Hepatocyte (in vitro differentiated cells): ENCODE results near the gene CORO7. TPM values are rescaled to one million over a fixed set of nuclear protein-coding genes. Genes with fewer than 3 reads are reported as not detected.
A peak's percentile ranks its signal among the peaks of the same experiment; 100 is the strongest.

ENCODE experiments used
- DNase-seq: peaks from one replicate; pipeline ENCODE4 v3.0.0-alpha.2; 2016; ENCODE audit warnings: low spot score
- H2AFZ ChIP-seq: fragments of 200-600 bp; sonication (generic); 2 replicates; pipeline ENCODE4 v1.6.0; 2016; ENCODE audit warnings: antibody characterized with exemption, mild to moderate bottlenecking
- H3K27ac ChIP-seq: fragments of 200-600 bp; sonication (generic); 2 replicates; pipeline ENCODE4 v1.5.1; 2016; ENCODE audit warnings: mild to moderate bottlenecking
- H3K27me3 ChIP-seq: fragments of 200-600 bp; sonication (generic); 2 replicates; pipeline ENCODE4 v1.6.1; 2016
- H3K36me3 ChIP-seq: fragments of 200-600 bp; sonication (generic); replicated peaks from 2 replicates; pipeline ENCODE4 v1.5.1; 2016; ENCODE audit warnings: low read depth; ENCODE audit not compliant: insufficient read depth
- H3K4me1 ChIP-seq: fragments of 200-600 bp; sonication (generic); 2 replicates; pipeline ENCODE4 v1.5.1; 2016; ENCODE audit warnings: mild to moderate bottlenecking, moderate library complexity; ENCODE audit not compliant: insufficient read depth
- H3K4me2 ChIP-seq: fragments of 200-600 bp; sonication (generic); 2 replicates; pipeline ENCODE4 v1.6.0; 2016
- H3K4me3 ChIP-seq: fragments of 200-600 bp; sonication (generic); 2 replicates; pipeline ENCODE4 v1.5.1; 2016; ENCODE audit warnings: mild to moderate bottlenecking
- H3K79me2 ChIP-seq: fragments of 200-600 bp; sonication (generic); 2 replicates; pipeline ENCODE4 v1.6.0; 2017; ENCODE audit warnings: mild to moderate bottlenecking
- H3K9me2 ChIP-seq: fragments of 200-600 bp; sonication (generic); replicated peaks from 2 replicates; pipeline ENCODE4 v1.6.0; 2017; ENCODE audit warnings: mild to moderate bottlenecking; ENCODE audit not compliant: insufficient read depth
- H3K9me3 ChIP-seq: fragments of 200-600 bp; sonication (generic); 2 replicates; pipeline ENCODE4 v1.5.1; 2016; ENCODE audit warnings: low read depth, mild to moderate bottlenecking
- H4K20me1 ChIP-seq: fragments of 200-600 bp; sonication (generic); 2 replicates; pipeline ENCODE4 v1.6.0; 2016; ENCODE audit warnings: mild to moderate bottlenecking; ENCODE audit not compliant: insufficient read depth, poor library complexity, severe bottlenecking
- EZH2 ChIP-seq: fragments of 200-600 bp; sonication (generic); IDR thresholded peaks from 2 replicates; pipeline ENCODE4 v1.6.1; 2016; ENCODE audit warnings: antibody characterized with exemption, mild to moderate bottlenecking, borderline replicate concordance
- EZH2phosphoT487 ChIP-seq: fragments of 200-600 bp; sonication (generic); IDR thresholded peaks from one replicate; pipeline ENCODE4 v1.6.1; 2018; ENCODE audit warnings: antibody characterized with exemption, mild to moderate bottlenecking, low read depth, moderate library complexity; ENCODE audit not compliant: unreplicated experiment, severe bottlenecking
- WGBS: methylation state at CpG from one replicate; pipeline ENCODE4 v1.1.6; 2016; ENCODE audit warnings: low lambda C conversion rate; ENCODE audit errors: missing lambda C conversion rate; 5-methylcytosine and 5-hydroxymethylcytosine counted together
- polyA plus RNA-seq: library from polyadenylated mRNA; unstranded; fragments of >200 nt; fragmentation: Nextera tagmentation; extraction: Ambion mirVana; gene quantifications from 2 replicates; pipeline ENCODE4 v1.2.1, GENCODE V29; 2016
- total RNA-seq: library from RNA; depleted of rRNA; stranded (reverse); fragments of >200 nt; gene quantifications from 2 replicates; pipeline ENCODE4 v1.2.3, GENCODE V29; 2014
- TF ChIP-seq, protein P1 (sequence below): fragments of 200-600 bp; sonication (generic); IDR thresholded peaks from 2 replicates; pipeline ENCODE4 v1.5.1; 2016; ENCODE audit warnings: antibody characterized with exemption, mild to moderate bottlenecking; ENCODE audit not compliant: poor library complexity

The CORO7 gene
- total and polyA plus RNA-seq, 2 experiments from 2014 or later, result 18.2 to 33.3 TPM

GRCh38 chr16:4319454-4320421 is 96.7 kb downstream of the CORO7 start:
- no peak for DNase-seq
- no peaks in the 10 kb centered on the region for H3K9me2 ChIP-seq
- WGBS, result 78% methylated on average over 32 of the region's 37 CpGs
- H3K36me3 ChIP-seq, result no peaks in the 10 kb centered on the region
- H3K27ac ChIP-seq, result peak overlapping the region; percentile 93
- peak overlapping the region; percentile 97 for H3K4me2 ChIP-seq
- TF ChIP-seq EZH2 (no peak), EZH2phosphoT487 (no peak)
- TF ChIP-seq, protein P1, sequence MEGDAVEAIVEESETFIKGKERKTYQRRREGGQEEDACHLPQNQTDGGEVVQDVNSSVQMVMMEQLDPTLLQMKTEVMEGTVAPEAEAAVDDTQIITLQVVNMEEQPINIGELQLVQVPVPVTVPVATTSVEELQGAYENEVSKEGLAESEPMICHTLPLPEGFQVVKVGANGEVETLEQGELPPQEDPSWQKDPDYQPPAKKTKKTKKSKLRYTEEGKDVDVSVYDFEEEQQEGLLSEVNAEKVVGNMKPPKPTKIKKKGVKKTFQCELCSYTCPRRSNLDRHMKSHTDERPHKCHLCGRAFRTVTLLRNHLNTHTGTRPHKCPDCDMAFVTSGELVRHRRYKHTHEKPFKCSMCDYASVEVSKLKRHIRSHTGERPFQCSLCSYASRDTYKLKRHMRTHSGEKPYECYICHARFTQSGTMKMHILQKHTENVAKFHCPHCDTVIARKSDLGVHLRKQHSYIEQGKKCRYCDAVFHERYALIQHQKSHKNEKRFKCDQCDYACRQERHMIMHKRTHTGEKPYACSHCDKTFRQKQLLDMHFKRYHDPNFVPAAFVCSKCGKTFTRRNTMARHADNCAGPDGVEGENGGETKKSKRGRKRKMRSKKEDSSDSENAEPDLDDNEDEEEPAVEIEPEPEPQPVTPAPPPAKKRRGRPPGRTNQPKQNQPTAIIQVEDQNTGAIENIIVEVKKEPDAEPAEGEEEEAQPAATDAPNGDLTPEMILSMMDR, result no peak
- H3K4me1 ChIP-seq, result peaks cover 65% of the 10 kb centered on the region
- peaks cover 66% of the 10 kb centered on the region for H4K20me1 ChIP-seq
- no peaks in the 10 kb centered on the region for H3K9me3 ChIP-seq
- H3K27me3 ChIP-seq, result no peaks in the 10 kb centered on the region
- no peak overlapping the region for H2AFZ ChIP-seq
- no peak overlapping the region for H3K4me3 ChIP-seq
- H3K79me2 ChIP-seq, result peaks cover 85% of the 10 kb centered on the region

DNA sequence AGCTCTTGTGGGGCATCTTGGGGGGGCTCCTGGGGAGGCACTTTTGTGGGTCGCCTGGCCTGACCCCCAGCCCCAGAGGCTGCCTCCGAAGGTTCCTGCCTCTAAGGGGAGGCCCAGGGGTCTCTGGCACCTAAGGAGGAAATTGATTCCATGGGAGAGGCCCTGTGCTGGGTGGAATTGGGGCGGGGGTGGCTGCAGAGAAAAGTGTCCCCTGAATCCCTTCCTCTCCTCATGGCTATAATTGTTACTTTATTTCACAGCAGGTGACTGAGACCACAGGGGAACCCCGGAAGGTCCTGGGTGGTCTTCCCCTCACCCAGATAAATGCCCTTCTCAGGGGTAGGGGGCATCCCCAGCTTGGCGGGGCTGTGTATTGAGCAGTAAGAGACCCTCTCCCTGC is 97.4 kb downstream of the CORO7 start:
- WGBS, result 83% methylated on average over 5 of the region's 5 CpGs
- peaks cover 77% of the 10 kb centered on the region for H3K79me2 ChIP-seq
- TF ChIP-seq EZH2phosphoT487 (no peak), EZH2 (no peak)
- TF ChIP-seq, protein P1, result no peak
- H4K20me1 ChIP-seq, result peaks cover 58% of the 10 kb centered on the region
- no peak overlapping the region for H2AFZ ChIP-seq
- H3K4me3 ChIP-seq, result no peak overlapping the region
- peak overlapping the region; percentile 93 for H3K27ac ChIP-seq
- no peaks in the 10 kb centered on the region for H3K9me3 ChIP-seq
- no peaks in the 10 kb centered on the region for H3K9me2 ChIP-seq
- H3K4me2 ChIP-seq, result peak overlapping the region; percentile 97
- H3K4me1 ChIP-seq, result peaks cover 58% of the 10 kb centered on the region
- DNase-seq, result no peak
- no peaks in the 10 kb centered on the region for H3K36me3 ChIP-seq
- no peaks in the 10 kb centered on the region for H3K27me3 ChIP-seq

GRCh38 chr16:4318451-4318910 is 97.9 kb downstream of the CORO7 start:
- H3K79me2 ChIP-seq, result peaks cover 74% of the 10 kb centered on the region

More at GRCh38 chr16:4318451-4318910, 97.9 kb downstream of the CORO7 start:
- Histone ChIP-seq H3K4me3 (no peak overlapping the region), H3K9me3 (no peaks in the 10 kb centered on the region), H3K36me3 (no peaks in the 10 kb centered on the region), H3K4me2 (peak overlapping the region; percentile 97), H2AFZ (no peak overlapping the region), H3K27ac (peak overlapping the region; percentile 93), H4K20me1 (peaks cover 54% of the 10 kb centered on the region), H3K4me1 (peaks cover 55% of the 10 kb centered on the region), H3K27me3 (no peaks in the 10 kb centered on the region), H3K9me2 (no peaks in the 10 kb centered on the region)
- 49% methylated on average over 13 of the region's 13 CpGs for WGBS
- no peak for DNase-seq
- no peak for TF ChIP-seq EZH2phosphoT487
- TF ChIP-seq, protein P1, result no peak
- TF ChIP-seq EZH2, result no peak
